ENCODE results near the gene CXorf58.

- TF ChIP-seq CTCF (conservative IDR thresholded peaks at IDR 0.05; ENCODE audit: low read length) (no peak), EZH2phosphoT487 (IDR thresholded peaks at IDR 0.05; ENCODE audit: borderline replicate concordance) (no peak)
These were observed 30.9 kb downstream of the CXorf58 start for GRCh38 chrX:23938690-23939089.
